ENCODE results near the gene FARS2.

FARS2 gene

GRCh38 chr6:5729080-5729434, 467.7 kb downstream of the FARS2 start:
- no peak overlapping the region for H3K4me3 ChIP-seq (ENCODE audit: low read depth, low read length)
- TF ChIP-seq, protein P1, sequence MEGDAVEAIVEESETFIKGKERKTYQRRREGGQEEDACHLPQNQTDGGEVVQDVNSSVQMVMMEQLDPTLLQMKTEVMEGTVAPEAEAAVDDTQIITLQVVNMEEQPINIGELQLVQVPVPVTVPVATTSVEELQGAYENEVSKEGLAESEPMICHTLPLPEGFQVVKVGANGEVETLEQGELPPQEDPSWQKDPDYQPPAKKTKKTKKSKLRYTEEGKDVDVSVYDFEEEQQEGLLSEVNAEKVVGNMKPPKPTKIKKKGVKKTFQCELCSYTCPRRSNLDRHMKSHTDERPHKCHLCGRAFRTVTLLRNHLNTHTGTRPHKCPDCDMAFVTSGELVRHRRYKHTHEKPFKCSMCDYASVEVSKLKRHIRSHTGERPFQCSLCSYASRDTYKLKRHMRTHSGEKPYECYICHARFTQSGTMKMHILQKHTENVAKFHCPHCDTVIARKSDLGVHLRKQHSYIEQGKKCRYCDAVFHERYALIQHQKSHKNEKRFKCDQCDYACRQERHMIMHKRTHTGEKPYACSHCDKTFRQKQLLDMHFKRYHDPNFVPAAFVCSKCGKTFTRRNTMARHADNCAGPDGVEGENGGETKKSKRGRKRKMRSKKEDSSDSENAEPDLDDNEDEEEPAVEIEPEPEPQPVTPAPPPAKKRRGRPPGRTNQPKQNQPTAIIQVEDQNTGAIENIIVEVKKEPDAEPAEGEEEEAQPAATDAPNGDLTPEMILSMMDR (IDR thresholded peaks at IDR 0.05; ENCODE audit: borderline replicate concordance, insufficient read depth, low read depth, low read length), result no peak

DNA sequence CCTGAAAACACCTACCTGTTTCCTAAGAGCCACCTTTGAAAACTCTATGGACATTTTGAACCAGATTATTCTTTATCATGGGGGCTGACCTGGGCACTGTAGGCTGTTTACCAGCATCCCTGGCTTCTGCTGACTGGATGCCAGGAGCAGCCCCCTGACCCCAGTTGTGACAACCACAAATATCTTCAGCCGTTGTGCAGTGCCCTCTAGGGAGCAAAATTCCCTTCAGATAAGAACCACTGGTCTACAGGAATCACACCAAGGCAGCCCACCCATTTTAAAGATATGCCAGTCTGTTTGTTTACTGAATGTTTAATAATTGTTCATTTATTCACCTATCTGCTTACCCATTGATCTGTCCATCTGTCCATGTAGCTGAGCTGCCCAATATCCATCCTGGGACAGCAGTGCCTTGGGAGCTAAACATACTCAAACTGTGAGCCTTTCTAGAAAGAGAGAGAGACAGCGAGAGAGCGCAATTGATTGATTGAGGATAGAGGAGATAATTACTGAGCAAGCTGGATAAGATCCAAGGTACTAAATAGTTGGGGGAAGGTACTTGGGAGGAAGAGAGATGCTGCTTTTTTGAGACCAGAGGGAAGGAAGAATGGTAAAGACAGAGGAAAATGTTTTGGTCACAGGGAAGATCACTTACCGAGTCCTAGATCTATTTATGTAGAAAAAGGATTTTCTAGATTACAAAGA, 468.7 kb downstream of the FARS2 start:
- TF ChIP-seq, protein P1 (IDR thresholded peaks at IDR 0.05; ENCODE audit: borderline replicate concordance, insufficient read depth, low read depth, low read length), result no peak
- no peak overlapping the region for H3K4me3 ChIP-seq (ENCODE audit: low read depth, low read length)

DNA sequence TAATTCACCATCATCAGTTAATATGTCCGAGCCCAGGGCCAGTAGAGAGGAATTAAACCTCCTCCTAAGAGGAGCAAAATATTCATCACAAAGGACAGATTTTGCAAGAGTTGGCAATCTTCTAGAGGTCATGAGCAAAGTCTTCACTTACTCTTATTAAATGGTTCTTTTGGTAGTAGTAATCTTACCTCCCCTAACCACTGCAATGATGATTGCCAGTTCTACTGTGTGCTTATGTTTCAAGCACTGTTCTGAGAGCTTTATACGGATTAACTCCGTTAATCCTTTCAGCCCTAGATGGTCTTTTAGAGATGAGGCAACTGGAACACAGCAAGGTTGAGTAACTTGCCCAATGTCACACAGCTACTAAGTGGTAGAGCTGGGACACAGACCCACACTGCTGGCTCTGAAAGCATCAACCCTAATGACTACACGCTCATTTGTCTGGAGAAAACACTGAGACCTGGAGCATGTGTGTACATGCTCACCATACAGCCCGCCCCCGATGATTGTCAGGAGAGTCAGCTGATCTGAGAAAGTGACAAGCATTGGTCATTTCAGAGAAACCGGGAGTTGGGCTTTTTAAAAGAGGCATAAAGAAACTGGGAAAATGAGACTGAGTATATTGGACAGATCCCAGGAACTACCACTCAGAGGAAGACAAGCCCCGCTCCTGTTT, 469.4 kb downstream of the FARS2 start:
- H3K4me3 ChIP-seq (ENCODE audit: low read depth, low read length), result no peak overlapping the region
- TF ChIP-seq, protein P1 (IDR thresholded peaks at IDR 0.05; ENCODE audit: borderline replicate concordance, insufficient read depth, low read depth, low read length), result no peak

GRCh38 chr6:5731435-5731834, 470.1 kb downstream of the FARS2 start:
- TF ChIP-seq, protein P1 (IDR thresholded peaks at IDR 0.05; ENCODE audit: borderline replicate concordance, insufficient read depth, low read depth, low read length), result no peak
- no peak overlapping the region for H3K4me3 ChIP-seq (ENCODE audit: low read depth, low read length)

- TF ChIP-seq, protein P1 (IDR thresholded peaks at IDR 0.05; ENCODE audit: borderline replicate concordance, insufficient read depth, low read depth, low read length), result no peak
- no peak overlapping the region for H3K4me3 ChIP-seq (ENCODE audit: low read depth, low read length)
These were observed 471.2 kb downstream of the FARS2 start for GRCh38 chr6:5732496-5732895.

DNA sequence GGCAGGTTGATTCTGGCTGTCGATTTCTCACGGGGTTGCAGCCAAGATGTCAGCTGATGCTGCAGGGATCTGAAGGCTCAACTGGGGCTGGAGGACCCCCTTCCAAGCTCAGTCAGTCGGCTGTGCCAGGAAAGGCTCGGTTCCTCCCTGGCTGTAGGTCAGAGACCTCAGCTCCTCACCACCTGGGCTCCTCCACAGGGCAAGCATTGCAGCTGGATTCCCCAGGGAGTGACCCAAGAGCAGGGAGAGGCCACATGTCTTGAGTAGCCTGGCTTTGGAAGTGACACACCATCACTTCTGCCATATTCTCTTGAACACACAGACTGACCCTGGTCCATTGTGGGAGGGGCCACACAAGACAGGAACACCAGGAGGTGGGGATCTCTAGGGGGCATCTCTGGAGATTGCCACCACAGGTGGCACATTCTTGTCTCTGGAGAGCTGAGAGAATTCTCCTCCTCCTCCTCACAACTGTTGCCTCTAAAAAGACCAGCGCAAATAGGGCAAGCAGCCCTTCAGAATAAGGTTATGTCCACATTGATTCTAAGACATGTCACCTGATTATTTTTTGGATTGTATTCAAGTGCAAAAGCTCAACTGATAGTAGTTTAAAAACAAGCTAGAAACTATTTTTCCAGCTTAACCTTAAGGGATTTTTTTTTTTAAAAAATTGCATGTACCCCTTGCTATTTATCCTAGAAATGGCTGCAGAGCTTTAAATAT, 474.9 kb downstream of the FARS2 start:
- no peak overlapping the region for H3K4me3 ChIP-seq (ENCODE audit: low read depth, low read length)
- TF ChIP-seq, protein P1 (IDR thresholded peaks at IDR 0.05; ENCODE audit: borderline replicate concordance, insufficient read depth, low read depth, low read length), result no peak
